Peyer's patch (tissue), 4 donors: ENCODE data around the gene GAMT. TPM values are rescaled to one million over a fixed set of nuclear protein-coding genes. Genes with fewer than 3 reads are reported as not detected.

ENCODE experiments used
- DNase-seq, 3 donors: peaks; one replicate each; pipeline ENCODE4 v3.0.0-alpha.2; 2017 to 2019
- H3K27ac ChIP-seq, 4 donors: fragments of 200-600 bp; sonication (generic); one replicate each; pipeline ENCODE4 v1.5.1; 2016 to 2019
- H3K27me3 ChIP-seq, 2 donors: fragments of 200-600 bp; sonication (generic); one replicate each; pipeline ENCODE4 v1.5.1; 2019
- H3K36me3 ChIP-seq, 3 donors: fragments of 200-600 bp; sonication (generic); one replicate each; pipeline ENCODE4 v1.5.1; 2016 to 2019
- H3K4me1 ChIP-seq, 4 donors: fragments of 200-600 bp; sonication (generic); one replicate each; pipeline ENCODE4 v1.5.1; 2016 to 2019
- H3K4me3 ChIP-seq, 4 donors: fragments of 200-600 bp; sonication (generic); 1 replicate in 3 of 4; 2 replicates in 1 of 4; pipeline ENCODE4 v1.5.1; 2016 to 2019; ENCODE audit warnings: mild to moderate bottlenecking in 1 of 4
- H3K9me3 ChIP-seq, 4 donors: fragments of 200-600 bp; sonication (generic); one replicate each; pipeline ENCODE4 v1.5.1; 2016 to 2019; ENCODE audit warnings: mild to moderate bottlenecking in 1 of 4
- CTCF ChIP-seq, 6 experiments: fragments of 450-650 bp in 4 of 6; fragments of 200-600 bp in 2 of 6; sonication (generic) in 1 of 6; IDR thresholded peaks; one replicate each; pipeline ENCODE4 v1.5.1; 2017 to 2019; ENCODE audit warnings: antibody characterized with exemption in 6 of 6, mild to moderate bottlenecking in 3 of 6, moderate library complexity in 1 of 6
- POLR2A ChIP-seq, 2 donors: fragments of 450-650 bp; IDR thresholded peaks; one replicate each; pipeline ENCODE4 v1.5.1; 2017; ENCODE audit warnings: antibody characterized with exemption in 2 of 2, mild to moderate bottlenecking in 2 of 2, moderate library complexity in 2 of 2
- total RNA-seq, 4 donors: library from RNA; depleted of rRNA; stranded (reverse); fragments of >200 nt; gene quantifications; one replicate each; pipeline ENCODE4 v1.1.0, GENCODE V29; 2016

GAMT gene
- total RNA-seq, 4 donors from 2014 or later, result 2.5 to 3.1 TPM; not detected in 2

- TF ChIP-seq POLR2A (IDR thresholded peaks at IDR 0.05) (no peak), CTCF (IDR thresholded peaks at IDR 0.05) (no peak)
- no peaks in the 10 kb centered on the region for H3K9me3 ChIP-seq
- H3K4me3 ChIP-seq, result no peak overlapping the region
- H3K36me3 ChIP-seq, result peaks cover 0 to 64% (median 0%) of the 10 kb centered on the region in 3 donors
- H3K4me1 ChIP-seq, result peaks cover 0 to 23% (median 4%) of the 10 kb centered on the region in 4 donors
- DNase-seq, result no peak
- no peaks in the 10 kb centered on the region for H3K27me3 ChIP-seq
- H3K27ac ChIP-seq, result no peak overlapping the region
Measured at GRCh38 chr19:1388637-1389026, 12.7 kb downstream of the GAMT start.

- Histone ChIP-seq H3K27ac (no peak overlapping the region), H3K4me1 (peaks cover 0 to 23% (median 4%) of the 10 kb centered on the region in 4 donors), H3K36me3 (peaks cover 0 to 57% (median 0%) of the 10 kb centered on the region in 3 donors), H3K4me3 (no peak overlapping the region), H3K27me3 (no peaks in the 10 kb centered on the region), H3K9me3 (no peaks in the 10 kb centered on the region)
- no peak for DNase-seq
- TF ChIP-seq CTCF (IDR thresholded peaks at IDR 0.05), result no peak
- no peak for TF ChIP-seq POLR2A (IDR thresholded peaks at IDR 0.05)
Measured at GRCh38 chr19:1387684-1388636, 13.4 kb downstream of the GAMT start.

GRCh38 chr19:1386945-1387683, 14.2 kb downstream of the GAMT start:
- no peak for DNase-seq
- H3K27me3 ChIP-seq, result no peaks in the 10 kb centered on the region
- no peak for TF ChIP-seq CTCF (IDR thresholded peaks at IDR 0.05)
- no peak for TF ChIP-seq POLR2A (IDR thresholded peaks at IDR 0.05)
- no peak overlapping the region for H3K4me3 ChIP-seq
- no peak overlapping the region for H3K27ac ChIP-seq
- H3K4me1 ChIP-seq, result peaks cover 0 to 23% (median 4%) of the 10 kb centered on the region in 4 donors
- H3K36me3 ChIP-seq, result peaks cover 0 to 49% (median 0%) of the 10 kb centered on the region in 3 donors
- H3K9me3 ChIP-seq, result no peaks in the 10 kb centered on the region

- Histone ChIP-seq H3K36me3 (peaks cover 0 to 36% (median 0%) of the 10 kb centered on the region in 3 donors), H3K9me3 (no peaks in the 10 kb centered on the region), H3K27me3 (no peaks in the 10 kb centered on the region), H3K4me1 (peaks cover 0 to 23% (median 4%) of the 10 kb centered on the region in 4 donors), H3K27ac (no peak overlapping the region), H3K4me3 (no peak overlapping the region)
- no peak for DNase-seq
- TF ChIP-seq CTCF (IDR thresholded peaks at IDR 0.05) (no peak), POLR2A (IDR thresholded peaks at IDR 0.05) (no peak)
Measured at GRCh38 chr19:1385816-1386215, 15.5 kb downstream of the GAMT start.

- Histone ChIP-seq H3K36me3 (peaks cover 0 to 25% (median 0%) of the 10 kb centered on the region in 3 donors), H3K27me3 (no peaks in the 10 kb centered on the region), H3K9me3 (no peaks in the 10 kb centered on the region), H3K4me3 (peak overlapping the region; percentile 66 to 91 (median 78)), H3K4me1 (peaks cover 0 to 23% (median 4%) of the 10 kb centered on the region in 4 donors), H3K27ac (peak overlapping the region; percentile 83 to 90 (median 87))
- no peak for DNase-seq
- TF ChIP-seq CTCF (IDR thresholded peaks at IDR 0.05), result no peak
- TF ChIP-seq POLR2A (IDR thresholded peaks at IDR 0.05), result no peak
Measured at GRCh38 chr19:1384478-1385110, 16.7 kb downstream of the GAMT start.
